HG02678 (cell line): ENCODE data around the gene MACROD2.

Source experiments
- ATAC-seq: cut with Tn5 transposase; IDR thresholded peaks from one replicate; pipeline ENCODE4 v1.9.1; 2021; ENCODE audit warnings: mild to moderate bottlenecking, moderate library complexity; ENCODE audit not compliant: unreplicated experiment

MACROD2 gene

DNA sequence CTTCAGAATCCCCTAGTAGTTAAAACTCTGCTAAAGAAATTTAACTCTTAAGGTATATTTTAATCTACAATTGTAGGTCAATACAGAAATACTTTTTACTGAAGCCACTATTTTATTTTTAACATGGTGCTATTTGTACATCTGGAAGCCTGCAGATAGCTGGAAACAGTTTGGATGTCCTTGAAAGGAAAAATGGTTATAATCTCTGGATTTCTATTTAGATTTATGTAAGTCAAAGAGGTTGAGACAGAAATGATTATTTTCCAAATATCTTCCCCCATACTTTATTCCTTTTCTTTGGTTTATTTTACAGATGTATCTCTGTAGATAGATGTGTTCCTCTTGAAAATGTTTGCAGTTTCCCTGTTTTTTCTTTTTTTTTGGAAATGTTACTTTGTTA lies 1575.7 kb downstream of the MACROD2 start:
- ATAC-seq: no peak

GRCh38 chr20:15575255-15575654 lies 1579.9 kb downstream of the MACROD2 start:
- no peak for ATAC-seq

GRCh38 chr20:15576411-15576810 lies 1581.1 kb downstream of the MACROD2 start:
- no peak for ATAC-seq

- ATAC-seq: no peak
Measured at GRCh38 chr20:15578113-15578512, 1582.8 kb downstream of the MACROD2 start.

DNA sequence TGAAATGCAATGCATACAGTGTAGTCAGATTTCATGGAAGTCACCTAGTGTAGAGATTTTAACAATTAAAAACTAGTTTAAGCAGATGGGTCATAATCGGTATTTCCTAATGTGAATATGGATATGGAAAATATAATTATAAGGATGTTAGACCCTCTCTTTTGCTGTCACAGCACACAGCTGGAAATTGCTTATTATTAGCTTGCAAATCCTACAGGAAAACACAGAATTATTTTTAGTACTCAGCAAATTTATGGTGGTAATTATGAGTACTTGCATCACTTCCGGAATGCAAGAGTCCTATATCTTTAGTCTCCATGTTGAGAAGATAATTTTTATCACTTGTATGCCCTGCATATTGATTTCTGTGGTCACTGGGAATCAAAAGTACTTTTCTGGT lies 1584.4 kb downstream of the MACROD2 start:
- no peak for ATAC-seq

- ATAC-seq: no peak
Measured at GRCh38 chr20:15582146-15582760, 1586.9 kb downstream of the MACROD2 start.

GRCh38 chr20:15584507-15584906 lies 1589.2 kb downstream of the MACROD2 start:
- no peak for ATAC-seq

DNA sequence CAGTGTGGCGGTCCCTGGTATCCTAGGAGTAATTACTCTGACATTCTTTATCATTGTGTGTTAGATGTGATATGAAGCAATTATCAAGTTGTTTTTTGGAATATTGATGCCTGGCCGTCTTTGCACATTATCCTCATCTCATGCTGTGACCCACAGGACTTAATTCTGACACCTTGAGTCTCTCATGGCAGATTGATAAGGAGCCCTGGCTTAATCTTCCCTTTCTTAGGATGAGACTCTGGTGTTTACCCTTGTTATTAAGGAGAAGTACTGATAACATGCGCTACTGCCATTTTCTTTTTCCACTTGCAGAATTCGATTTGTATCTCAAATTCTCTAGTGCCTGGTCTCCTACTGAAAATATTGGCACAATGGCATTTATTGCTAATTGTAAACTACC lies 1597.8 kb downstream of the MACROD2 start:
- ATAC-seq: no peak

DNA sequence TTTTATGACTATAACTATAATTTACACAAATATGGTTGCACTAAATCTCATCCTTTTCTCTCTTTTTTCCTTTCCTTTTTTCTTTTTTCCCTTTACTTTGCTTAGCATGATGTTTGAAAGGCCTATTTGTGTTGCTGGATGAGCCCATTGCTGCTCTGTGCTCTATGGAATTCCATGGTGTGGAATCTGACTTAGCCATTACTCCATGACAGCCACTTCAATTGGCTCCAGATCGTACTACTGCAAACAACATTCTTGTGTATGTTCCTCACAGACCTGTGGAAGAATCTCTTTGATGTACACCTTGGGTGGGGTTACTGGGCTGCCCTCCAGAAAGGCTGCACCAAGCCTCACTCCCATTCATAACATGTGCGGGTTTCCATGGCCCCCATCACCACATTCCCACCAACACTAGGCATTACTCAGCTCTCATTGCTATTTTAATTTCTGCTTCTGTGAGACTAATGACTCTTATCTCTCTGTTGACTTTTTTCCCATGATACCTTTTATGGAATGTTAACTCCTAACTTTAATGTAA lies 1598.9 kb downstream of the MACROD2 start:
- ATAC-seq: no peak

DNA sequence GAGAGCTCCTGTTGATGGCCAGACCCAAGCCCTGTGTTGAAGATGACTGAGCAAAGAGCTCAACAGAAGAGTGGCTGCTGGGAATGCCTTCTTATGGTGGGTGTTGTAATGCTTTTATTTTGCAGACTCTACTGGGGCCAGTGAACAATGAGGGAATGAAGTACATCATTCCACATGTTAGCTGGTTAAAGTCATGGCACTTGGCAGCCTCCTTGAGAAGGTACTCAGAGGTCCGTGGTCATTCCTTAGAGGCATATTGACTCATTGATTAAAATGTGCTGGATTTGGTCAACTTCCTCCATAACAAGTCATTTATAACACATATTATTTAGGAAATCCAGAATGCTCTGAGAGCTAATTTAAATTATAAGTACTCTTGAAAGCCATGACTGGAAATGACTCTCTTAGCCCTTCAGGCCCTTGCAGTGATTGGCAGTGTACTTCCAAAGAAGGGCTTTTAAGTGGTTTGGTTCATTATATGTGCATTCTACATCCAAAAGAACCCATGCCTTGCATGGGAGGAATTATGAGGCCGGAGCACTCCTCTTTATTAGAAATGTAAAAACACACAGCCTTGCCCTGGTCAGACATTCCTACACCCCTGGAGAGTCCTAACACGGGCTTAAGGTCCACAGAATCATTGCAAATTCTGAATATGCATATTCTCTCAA lies 1601.0 kb downstream of the MACROD2 start:
- no peak for ATAC-seq

DNA sequence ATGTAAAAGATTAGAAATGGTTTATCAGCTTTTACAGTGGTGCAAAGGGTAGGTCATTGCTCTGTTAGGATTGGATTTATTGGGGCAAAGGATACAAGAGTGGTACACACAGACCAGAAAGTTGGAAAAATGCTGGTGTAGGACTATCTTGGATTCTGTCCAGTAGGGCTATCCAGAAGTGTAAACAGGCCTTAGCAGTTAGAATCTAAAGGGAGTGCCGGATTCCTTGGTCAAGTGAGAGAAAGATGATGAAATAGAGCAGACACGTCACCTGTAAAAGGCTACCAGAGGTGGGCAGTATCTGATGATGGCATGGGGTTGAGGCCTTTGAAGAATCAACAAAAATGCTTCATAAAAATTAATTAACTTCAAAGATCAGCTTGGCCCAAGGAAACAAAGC lies 1602.0 kb downstream of the MACROD2 start:
- no peak for ATAC-seq

DNA sequence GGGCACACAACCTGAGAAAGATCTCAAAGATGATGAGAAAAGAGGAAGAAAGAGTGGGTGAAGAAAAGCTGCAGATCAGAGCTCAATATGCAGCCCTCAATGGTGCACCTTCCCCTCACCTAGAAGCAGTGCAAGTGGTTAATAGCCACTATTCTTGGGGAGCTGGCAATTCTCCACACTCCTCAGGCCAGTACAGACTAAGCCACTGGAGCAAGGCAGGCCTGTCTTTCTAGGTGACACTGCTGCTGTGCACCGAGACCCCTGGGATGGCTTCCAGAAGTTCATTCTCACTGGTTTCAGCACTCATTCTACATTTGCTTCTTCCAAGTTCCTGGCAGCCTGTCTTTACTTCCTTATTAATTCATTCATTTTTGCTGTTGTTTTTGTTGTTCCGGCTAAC lies 1604.6 kb downstream of the MACROD2 start:
- ATAC-seq: no peak

- no peak for ATAC-seq
Measured at GRCh38 chr20:15600565-15600964, 1605.2 kb downstream of the MACROD2 start.

DNA sequence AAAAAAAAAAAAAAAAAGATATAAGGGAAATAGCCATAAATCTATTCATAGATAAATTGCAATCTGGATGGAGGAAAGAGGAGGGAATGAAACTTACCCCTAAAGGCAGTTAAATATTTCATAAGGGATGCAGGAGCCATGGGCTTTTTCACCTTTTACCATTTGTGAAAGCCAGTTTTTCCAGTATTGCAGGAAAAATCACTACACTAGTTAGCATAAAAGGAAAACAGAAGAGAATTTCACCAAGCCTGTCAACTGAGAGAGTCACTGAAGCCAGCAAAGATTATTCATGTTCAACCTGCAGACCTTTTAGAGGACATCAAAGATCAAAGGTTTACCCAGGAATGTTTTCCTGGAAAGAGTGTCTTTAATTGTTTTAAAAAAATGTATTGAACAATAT lies 1608.2 kb downstream of the MACROD2 start:
- no peak for ATAC-seq

DNA sequence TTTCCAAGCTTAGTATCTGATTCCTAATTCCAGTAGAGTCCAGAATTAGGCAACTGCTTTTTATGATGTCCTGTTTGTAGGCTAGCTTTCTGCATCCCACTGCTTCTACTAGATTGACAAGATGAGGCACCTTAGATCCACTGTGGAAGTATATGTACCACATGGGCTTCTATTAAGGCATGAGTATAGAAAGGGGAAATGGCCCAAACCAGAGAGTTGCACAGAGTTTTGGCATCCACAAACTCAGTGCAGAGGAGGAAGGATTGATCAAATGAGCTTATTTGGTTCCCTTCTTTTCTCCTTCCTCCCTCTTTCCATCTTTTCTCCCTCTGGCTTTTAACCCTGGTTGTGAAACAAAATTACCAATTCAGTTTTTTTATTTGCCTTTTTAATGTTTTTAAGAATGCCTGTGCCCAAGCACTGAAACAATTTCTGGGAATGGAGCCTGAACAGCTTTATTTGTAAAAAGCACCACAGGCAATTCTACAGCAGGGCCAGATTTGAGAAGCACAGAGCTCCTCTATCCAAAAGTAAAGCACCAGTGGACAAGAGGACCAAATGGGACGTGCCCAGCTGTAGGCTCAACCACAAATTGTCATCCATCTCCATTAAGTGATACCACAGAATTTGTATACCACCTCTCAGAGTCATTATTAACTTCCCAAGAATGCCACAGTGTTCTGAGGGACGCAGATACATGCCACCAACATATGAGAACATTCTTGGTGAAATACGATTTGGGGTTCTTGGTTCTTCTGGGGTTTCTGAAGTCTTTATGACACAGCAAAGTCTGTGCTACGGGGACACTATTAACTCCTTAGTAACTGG lies 1608.9 kb downstream of the MACROD2 start:
- no peak for ATAC-seq

DNA sequence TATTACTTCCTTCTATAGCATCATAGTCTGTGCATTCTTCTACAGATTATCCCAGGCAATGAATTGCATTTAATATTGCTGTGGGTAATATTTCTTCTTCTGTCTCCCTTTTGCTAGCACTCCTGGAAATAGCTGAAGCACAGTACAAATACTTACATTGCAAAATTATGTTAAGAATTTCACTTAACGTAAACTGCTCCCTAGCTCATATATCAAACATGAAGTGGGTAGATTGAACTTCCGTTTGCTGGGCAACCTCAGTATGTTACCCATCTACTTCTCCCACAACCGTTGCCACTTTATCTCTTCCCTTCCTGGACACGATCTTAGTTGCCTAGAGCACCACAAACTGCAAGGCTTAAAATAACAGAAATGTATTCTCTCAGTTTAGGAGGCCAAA lies 1614.6 kb downstream of the MACROD2 start:
- no peak for ATAC-seq

DNA sequence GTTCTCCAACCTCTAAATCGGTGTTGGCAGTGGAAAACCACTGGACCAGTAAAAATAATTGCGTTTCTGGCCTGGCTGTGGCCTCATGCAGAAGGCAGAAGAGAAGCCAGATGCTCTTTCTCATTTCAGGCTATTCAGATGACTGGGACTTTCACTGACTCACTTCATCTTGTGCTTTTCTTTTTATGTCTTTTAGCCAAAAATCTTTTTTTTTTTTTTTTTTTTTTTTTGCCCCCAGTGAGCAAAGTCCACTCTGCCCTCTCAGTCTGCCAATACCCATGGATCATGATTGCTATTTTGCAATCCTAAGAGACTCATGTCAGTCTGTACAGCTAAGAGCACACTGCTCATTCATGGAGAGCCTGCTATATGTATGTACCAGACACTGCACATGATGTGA lies 1615.5 kb downstream of the MACROD2 start:
- no peak for ATAC-seq

- ATAC-seq: no peak
Measured at GRCh38 chr20:15611541-15611940, 1616.2 kb downstream of the MACROD2 start.

DNA sequence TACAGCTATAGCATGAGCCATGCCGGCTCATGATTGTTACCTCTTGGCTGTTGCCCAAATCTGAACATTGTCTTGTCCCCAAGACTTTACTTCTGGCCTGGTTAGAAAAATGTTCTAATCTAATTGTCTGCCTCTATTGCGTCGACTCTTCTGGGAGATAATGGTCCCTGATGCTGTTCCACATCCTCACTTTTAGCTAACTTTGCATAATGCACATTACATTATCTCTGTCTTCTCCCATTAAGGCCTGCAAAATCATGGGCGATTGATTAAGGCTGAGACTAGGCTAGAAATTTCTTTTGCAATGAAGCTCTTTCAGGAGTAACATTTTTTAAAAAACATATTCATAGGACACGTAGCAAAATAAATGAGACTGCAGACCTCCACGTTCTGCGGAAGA lies 1616.9 kb downstream of the MACROD2 start:
- ATAC-seq: no peak

- no peak for ATAC-seq
Measured at GRCh38 chr20:15612769-15613168, 1617.5 kb downstream of the MACROD2 start.

- ATAC-seq: no peak
Measured at GRCh38 chr20:15613530-15613929, 1618.2 kb downstream of the MACROD2 start.

GRCh38 chr20:15616626-15617025 lies 1621.3 kb downstream of the MACROD2 start:
- no peak for ATAC-seq
